Lower leg skin (tissue), 4 donors: ENCODE data around the gene FCN3. TPM values are rescaled to one million over a fixed set of nuclear protein-coding genes. Genes with fewer than 3 reads are reported as not detected.
A peak's percentile ranks its signal among the peaks of the same experiment; 100 is the strongest.
"Not testable (repeated sequence)": the region's sequence is repeated elsewhere in the genome, so short reads cannot be mapped to it uniquely, and the experiment has no call there.

Experiments used
- DNase-seq, 2 donors: peaks; one replicate each; pipeline ENCODE4 v3.0.0-alpha.2; 2019; ENCODE audit warnings: low spot score in 2 of 2
- H3K4me3 ChIP-seq: fragments of 200-600 bp; sonication (generic); 2 replicates; pipeline ENCODE4 v1.5.1; 2017; ENCODE audit warnings: mild to moderate bottlenecking, low read depth; ENCODE audit not compliant: poor library complexity, severe bottlenecking
- CTCF ChIP-seq, 3 donors: fragments of 450-650 bp; IDR thresholded peaks; one replicate each; pipeline ENCODE4 v1.5.1; 2016; ENCODE audit warnings: antibody characterized with exemption in 3 of 3, mild to moderate bottlenecking in 3 of 3, moderate library complexity in 2 of 3
- POLR2A ChIP-seq, 2 donors: fragments of 450-650 bp; IDR thresholded peaks; one replicate each; pipeline ENCODE4 v1.6.1; 2016 to 2017; ENCODE audit warnings: antibody characterized with exemption in 2 of 2, mild to moderate bottlenecking in 1 of 2, moderate library complexity in 1 of 2
- WGBS, 2 donors: methylation state at CpG; one replicate each; pipeline ENCODE4 v1.1.5; 2018; 5-methylcytosine and 5-hydroxymethylcytosine counted together
- intact Hi-C: fragments of 100-400 bp; cut with DNase I; formaldehyde crosslinking; loops from one replicate; pipeline ENCODE4 v1.15.0; 2023; ENCODE audit warnings: low total_unique reads
- total RNA-seq, 4 donors: library from RNA; depleted of rRNA; stranded (reverse); fragments of >200 nt; gene quantifications; one replicate each; pipeline ENCODE4 v1.1.0, GENCODE V29; 2016

Gene FCN3
- total RNA-seq, 4 donors from 2014 or later = 1.0 to 6.5 (median 1.7) TPM; not detected in 1

DNA sequence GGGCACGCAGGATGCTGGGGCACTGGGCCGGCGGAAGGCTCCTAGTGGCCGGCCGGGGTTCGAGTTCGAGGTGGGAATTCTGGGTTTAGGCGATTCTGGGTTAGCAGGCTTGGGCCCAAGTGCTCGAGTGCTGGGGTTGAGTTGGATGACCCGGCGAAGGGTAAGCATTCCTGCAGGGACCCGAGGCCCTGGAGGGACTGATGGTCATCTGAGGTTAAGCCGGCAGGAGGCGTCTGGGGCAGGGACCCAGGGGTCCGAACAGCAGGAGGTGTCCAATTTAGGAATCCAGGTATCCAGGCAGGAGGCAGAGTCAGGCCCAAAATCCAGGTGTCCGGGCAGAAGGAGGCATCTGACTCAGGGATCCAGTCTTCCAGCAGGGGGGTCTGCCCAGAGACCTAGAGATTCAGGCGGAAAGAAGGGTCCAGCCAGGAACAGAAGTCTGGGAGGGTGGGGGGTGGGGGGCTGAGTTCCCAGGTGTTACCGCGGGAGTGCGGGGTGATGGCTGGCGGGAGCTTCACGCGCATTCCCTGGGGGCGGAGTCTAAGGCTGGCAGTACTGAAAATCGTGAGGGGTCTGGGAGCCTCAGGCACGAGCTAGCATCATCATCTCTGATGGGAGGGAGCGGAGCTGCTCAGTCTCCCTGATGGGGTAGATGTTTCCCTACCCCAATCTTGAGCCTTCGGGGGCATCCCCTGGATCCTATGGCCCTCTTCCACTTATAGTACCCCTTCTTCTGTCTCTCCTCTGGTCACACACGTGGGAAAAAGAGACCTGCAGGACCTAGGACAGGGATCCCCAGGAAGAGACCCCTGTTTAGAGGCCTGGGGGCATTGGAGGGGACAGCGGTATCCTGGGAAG is 18.4 kb upstream of the FCN3 start:
- intact Hi-C loops = loop anchor here (10.0 kb wide), 1 partner anchor 288 kb away; no protein-coding TSS in a partner anchor
- TF ChIP-seq CTCF (IDR thresholded peaks at IDR 0.05) (no peak), POLR2A (IDR thresholded peaks at IDR 0.05) (no peak)
- WGBS, 2 donors = 35 to 43% methylated on average over 22 to 30 of the region's 30 CpGs
- no peak for DNase-seq
- H3K4me3 ChIP-seq = peak overlapping the region; percentile 15

DNA sequence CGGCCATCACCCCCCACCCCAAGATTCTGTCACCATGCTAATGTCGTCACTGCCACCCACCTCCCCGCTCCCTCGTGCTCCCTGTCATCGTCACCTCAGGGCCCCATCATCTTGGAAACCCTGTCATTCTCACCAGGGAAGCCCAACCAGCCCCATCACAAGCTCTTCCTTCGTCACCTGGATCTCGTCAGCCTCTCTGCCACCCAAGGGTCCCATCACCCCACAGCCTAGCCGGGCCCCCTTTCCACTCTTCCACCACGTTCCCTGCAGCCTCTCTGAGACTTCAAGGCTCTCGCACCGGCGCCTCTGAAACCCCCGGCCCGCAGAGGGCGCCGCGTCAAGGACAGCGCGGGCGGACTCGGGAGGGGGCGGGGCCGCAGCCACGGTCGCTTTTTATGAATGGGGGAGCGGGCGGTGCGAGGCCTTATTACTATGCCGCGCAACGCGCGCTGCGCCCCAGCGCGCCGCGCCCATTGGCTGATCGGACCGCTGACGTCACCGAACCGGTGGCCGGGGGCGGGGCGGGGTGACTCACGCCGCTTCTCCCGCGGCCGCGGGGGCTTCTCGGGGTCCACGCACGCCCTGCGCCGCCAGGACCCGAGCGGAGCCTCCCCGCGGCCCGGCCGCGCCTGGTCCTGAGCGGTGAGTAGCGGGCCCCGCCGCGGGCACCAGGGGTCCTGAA is 17.6 kb upstream of the FCN3 start, which contains the start of gene GPR3:
Gene GPR3 (plus strand): TSS at position 527 of the 682 bp plus-strand sequence. CDS start 1,177 bp downstream, outside the sequence.
- intact Hi-C loops = loop anchor here (10.0 kb wide), 1 partner anchor 287 kb away; no protein-coding TSS in a partner anchor
- WGBS, 2 donors = 3 to 6% methylated on average over 27 to 37 of the region's 69 CpGs
- peak; percentile 83 to 98 for DNase-seq
- TF ChIP-seq CTCF (IDR thresholded peaks at IDR 0.05) = peak in 1 of 3 donors; percentile 65
- no peak for TF ChIP-seq POLR2A (IDR thresholded peaks at IDR 0.05)
- H3K4me3 ChIP-seq = peak within 1 kb of the TSS; percentile 15

GRCh38 chr1:27391511-27392095 is 17.0 kb upstream of the FCN3 start:
- no peak for DNase-seq
- WGBS, 2 donors = 11 to 13% methylated on average over 12 to 13 of the region's 13 CpGs
- no peak overlapping the region for H3K4me3 ChIP-seq
- TF ChIP-seq POLR2A (IDR thresholded peaks at IDR 0.05) (no peak), CTCF (IDR thresholded peaks at IDR 0.05) (no peak)
- intact Hi-C loops = loop anchor here (10.0 kb wide), 1 partner anchor 287 kb away; no protein-coding TSS in a partner anchor

DNA sequence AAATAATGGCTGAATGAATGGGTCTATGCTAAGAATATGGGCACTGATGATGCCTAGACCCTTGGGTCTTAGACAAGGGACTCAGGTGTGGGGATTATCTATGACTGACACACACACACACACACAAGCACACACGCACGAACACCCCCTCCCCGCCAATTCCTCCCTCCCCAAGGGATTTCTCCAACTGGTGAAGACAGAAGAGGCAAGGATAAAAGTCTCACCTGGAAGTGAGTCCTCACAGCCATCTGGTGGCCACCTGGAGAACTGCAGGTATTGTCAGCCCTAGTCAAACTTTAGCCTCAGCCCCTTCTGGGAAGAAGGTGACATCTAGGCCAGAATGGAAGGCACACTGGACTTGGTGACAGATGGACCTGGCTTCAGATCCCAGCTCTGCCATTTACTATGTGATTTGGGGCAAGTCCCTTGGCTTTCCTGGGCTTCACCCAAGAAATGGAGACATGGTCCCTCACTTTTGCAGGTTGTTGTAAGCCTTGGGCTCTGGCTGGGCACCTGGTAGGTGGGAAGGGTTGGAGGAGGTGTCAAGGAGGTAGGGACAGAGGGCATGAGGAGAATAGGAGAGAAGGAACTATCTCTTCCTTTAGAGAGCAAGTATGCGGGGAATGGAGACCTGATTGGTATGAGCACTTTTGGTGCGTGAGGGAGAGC is 13.8 kb upstream of the FCN3 start:
- intact Hi-C loops = loop anchor here (10.0 kb wide), 1 partner anchor 54 kb away; no protein-coding TSS in a partner anchor

DNA sequence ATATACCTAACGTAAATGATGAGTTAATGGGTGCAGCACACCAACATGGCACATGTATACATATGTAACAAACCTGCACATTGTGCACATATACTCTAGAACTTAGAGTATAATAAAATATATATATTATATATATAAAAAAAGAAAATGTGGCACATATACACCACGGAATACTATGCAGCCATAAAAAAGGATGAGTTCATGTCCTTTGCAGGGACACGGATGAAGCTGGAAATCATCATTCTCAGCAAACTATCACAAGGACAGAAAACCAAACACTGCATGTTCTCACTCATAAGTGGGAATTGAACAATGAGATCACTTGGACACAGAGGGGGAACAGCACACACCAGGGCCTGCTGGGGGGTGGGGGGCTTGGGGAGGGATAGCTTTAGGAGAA is 10.2 kb upstream of the FCN3 start:
- intact Hi-C loops = loop anchor here (10.0 kb wide), 1 partner anchor 50 kb away; no protein-coding TSS in a partner anchor
- WGBS, 2 donors = 93 to 95% methylated on average over 3 of the region's 3 CpGs
- H3K4me3 ChIP-seq, DNase-seq: not testable (repeated sequence)

More for the DNA sequence above, 13.8 kb upstream of the FCN3 start:
- peak in 1 of 2 donors; percentile 95 for DNase-seq
- TF ChIP-seq POLR2A (IDR thresholded peaks at IDR 0.05) (no peak), CTCF (IDR thresholded peaks at IDR 0.05) (peak in 1 of 3 donors; percentile 85)
- 35 to 52% methylated on average over 5 of the region's 5 CpGs for WGBS, 2 donors
- H3K4me3 ChIP-seq = no peak overlapping the region
